Measurements from ENCODE around the gene CLEC2D.
"Not testable (repeated sequence)": the region's sequence is repeated elsewhere in the genome, so short reads cannot be mapped to it uniquely, and the experiment has no call there.

The CLEC2D gene

GRCh38 chr12:9692909-9693308, 23.4 kb downstream of the CLEC2D start:
- no peak overlapping the region for H3K4me3 ChIP-seq (ENCODE audit: low read depth, low read length)
- no peak for DNase-seq (ENCODE audit: low read depth)
- TF ChIP-seq MYC (IDR thresholded peaks at IDR 0.05; ENCODE audit: low read depth, low read length) = no peak
- TF ChIP-seq CTCF (IDR thresholded peaks at IDR 0.05; ENCODE audit: low read depth, low read length) = no peak
- TF ChIP-seq MAX (IDR thresholded peaks at IDR 0.05; ENCODE audit: low read depth, low read length) = no peak
- no peak for TF ChIP-seq POLR2A (IDR thresholded peaks at IDR 0.05; ENCODE audit: extremely low read depth, insufficient read length)

GRCh38 chr12:9694241-9694640, 24.7 kb downstream of the CLEC2D start:
- H3K4me3 ChIP-seq (ENCODE audit: low read depth, low read length) = no peak overlapping the region
- TF ChIP-seq MYC (IDR thresholded peaks at IDR 0.05; ENCODE audit: low read depth, low read length) (no peak), MAX (IDR thresholded peaks at IDR 0.05; ENCODE audit: low read depth, low read length) (no peak), POLR2A (IDR thresholded peaks at IDR 0.05; ENCODE audit: extremely low read depth, insufficient read length) (no peak), CTCF (IDR thresholded peaks at IDR 0.05; ENCODE audit: low read depth, low read length) (no peak)
- no peak for DNase-seq (ENCODE audit: low read depth)

- not testable (repeated sequence) for H3K4me3 ChIP-seq (ENCODE audit: low read depth, low read length); DNase-seq (ENCODE audit: low read depth)
These were observed 25.6 kb downstream of the CLEC2D start for GRCh38 chr12:9695150-9695549.

- DNase-seq (ENCODE audit: low read depth); H3K4me3 ChIP-seq (ENCODE audit: low read depth, low read length): not testable (repeated sequence)
These were observed 26.1 kb downstream of the CLEC2D start for GRCh38 chr12:9695661-9696060.

- no peak overlapping the region for H3K4me3 ChIP-seq (ENCODE audit: low read depth, low read length)
- TF ChIP-seq MAX (IDR thresholded peaks at IDR 0.05; ENCODE audit: low read depth, low read length) = no peak
- no peak for TF ChIP-seq MYC (IDR thresholded peaks at IDR 0.05; ENCODE audit: low read depth, low read length)
- no peak for TF ChIP-seq POLR2A (IDR thresholded peaks at IDR 0.05; ENCODE audit: extremely low read depth, insufficient read length)
- TF ChIP-seq CTCF (IDR thresholded peaks at IDR 0.05; ENCODE audit: low read depth, low read length) = no peak
- DNase-seq (ENCODE audit: low read depth) = no peak
These were observed 28.1 kb downstream of the CLEC2D start for GRCh38 chr12:9697619-9698018.

- TF ChIP-seq MYC (IDR thresholded peaks at IDR 0.05; ENCODE audit: low read depth, low read length) (no peak), POLR2A (IDR thresholded peaks at IDR 0.05; ENCODE audit: extremely low read depth, insufficient read length) (no peak), MAX (IDR thresholded peaks at IDR 0.05; ENCODE audit: low read depth, low read length) (no peak), CTCF (IDR thresholded peaks at IDR 0.05; ENCODE audit: low read depth, low read length) (no peak)
- H3K4me3 ChIP-seq (ENCODE audit: low read depth, low read length) = no peak overlapping the region
- DNase-seq (ENCODE audit: low read depth) = no peak
These were observed 29.2 kb downstream of the CLEC2D start for GRCh38 chr12:9698681-9699080.

- no peak for TF ChIP-seq MYC (IDR thresholded peaks at IDR 0.05; ENCODE audit: low read depth, low read length)
- no peak for TF ChIP-seq MAX (IDR thresholded peaks at IDR 0.05; ENCODE audit: low read depth, low read length)
- no peak for TF ChIP-seq POLR2A (IDR thresholded peaks at IDR 0.05; ENCODE audit: extremely low read depth, insufficient read length)
- TF ChIP-seq CTCF (IDR thresholded peaks at IDR 0.05; ENCODE audit: low read depth, low read length) = no peak
- DNase-seq (ENCODE audit: low read depth) = no peak
- no peak overlapping the region for H3K4me3 ChIP-seq (ENCODE audit: low read depth, low read length)
These were observed 29.9 kb downstream of the CLEC2D start for GRCh38 chr12:9699269-9699897.

All from NB4 (cell line).